HEK293 (cell line): Measurements from ENCODE around the gene DGKQ.

ENCODE experiments used
- CTCF ChIA-PET: fragments of 350-600 bp; formaldehyde crosslinking; extraction: SDS; loops from one replicate; lab custom pipeline; 2021; ENCODE audit warnings: antibody characterized with exemption; lab: Yijun Ruan, JAX
- POLR2A ChIA-PET: fragments of 300-600 bp; formaldehyde crosslinking; extraction: SDS; loops from one replicate; lab custom pipeline; 2020; ENCODE audit warnings: antibody characterized with exemption, inconsistent platforms; lab: Yijun Ruan, JAX
- H3K27ac ChIP-seq: fragments of 200-500 bp; sonication (Bioruptor generic); 2 replicates; pipeline ENCODE4 v1.5.1; 2014; ENCODE audit warnings: low read depth, low read length, control low read depth, inconsistent platforms; ENCODE audit errors: extremely low read depth
- H3K36me3 ChIP-seq, 2 experiments: fragments of 200-500 bp in 1 of 2; sonication (Bioruptor generic) in 1 of 2; 1 replicate in 1 of 2; 2 replicates in 1 of 2; pipeline ENCODE4 v1.5.1; 2014 to 2017; ENCODE audit warnings: inconsistent platforms in 2 of 2, low read length in 2 of 2; ENCODE audit not compliant: control insufficient read depth in 2 of 2, insufficient read depth in 1 of 2
- H3K4me1 ChIP-seq: fragments of 200-500 bp; sonication (Bioruptor generic); 2 replicates; pipeline ENCODE4 v1.5.1; 2014; ENCODE audit warnings: mild to moderate bottlenecking, low read length, inconsistent platforms; ENCODE audit not compliant: control insufficient read depth, insufficient read depth
- H3K4me3 ChIP-seq: 2 replicates; pipeline ENCODE4 v1.5.1; 2011; ENCODE audit warnings: low read depth, mild to moderate bottlenecking, control low read depth, low read length, moderate library complexity
- H3K9me3 ChIP-seq: fragments of 200-500 bp; sonication (Bioruptor generic); 2 replicates; pipeline ENCODE4 v1.5.1; 2014; ENCODE audit warnings: low read depth, low read length, inconsistent platforms; ENCODE audit not compliant: control insufficient read depth, insufficient read depth
- GLIS1 ChIP-seq: fragments of 450-650 bp; formaldehyde crosslinking; IDR thresholded peaks from 2 replicates; pipeline ENCODE4 v1.5.1; 2016; ENCODE audit warnings: missing biosample characterization, missing genetic modification characterization
- GLIS2 ChIP-seq: fragments of 450-650 bp; formaldehyde crosslinking; IDR thresholded peaks from 2 replicates; pipeline ENCODE4 v1.5.1; 2016; ENCODE audit warnings: missing biosample characterization, missing genetic modification characterization
- HIC1 ChIP-seq: fragments of 450-650 bp; formaldehyde crosslinking; IDR thresholded peaks from 2 replicates; pipeline ENCODE4 v1.5.1; 2016; ENCODE audit warnings: missing biosample characterization, missing genetic modification characterization
- PRDM2 ChIP-seq: fragments of 450-650 bp; formaldehyde crosslinking; IDR thresholded peaks from 2 replicates; pipeline ENCODE4 v1.5.1; 2016; ENCODE audit warnings: missing biosample characterization, missing genetic modification characterization, borderline replicate concordance
- TRIM28 ChIP-seq: IDR thresholded peaks from 2 replicates; pipeline ENCODE4 v1.6.1; 2011; ENCODE audit warnings: low read length, control low read depth, borderline replicate concordance
- ZFHX2 ChIP-seq: fragments of 450-650 bp; formaldehyde crosslinking; conservative IDR thresholded peaks from 2 replicates; pipeline ENCODE4 v1.5.1; 2016; ENCODE audit warnings: missing biosample characterization, missing genetic modification characterization
- ZNF138 ChIP-seq: fragments of 450-650 bp; formaldehyde crosslinking; IDR thresholded peaks from 2 replicates; pipeline ENCODE4 v1.5.1; 2016; ENCODE audit warnings: missing biosample characterization, missing genetic modification characterization, borderline replicate concordance
- ZNF146 ChIP-seq: fragments of 450-650 bp; formaldehyde crosslinking; IDR thresholded peaks from 2 replicates; pipeline ENCODE4 v1.5.1; 2016; ENCODE audit warnings: missing biosample characterization, missing genetic modification characterization
- ZNF221 ChIP-seq: fragments of 450-650 bp; formaldehyde crosslinking; IDR thresholded peaks from 2 replicates; pipeline ENCODE4 v1.5.1; 2017; ENCODE audit warnings: missing biosample characterization, missing genetic modification characterization, borderline replicate concordance
- ZNF404 ChIP-seq: fragments of 450-650 bp; formaldehyde crosslinking; IDR thresholded peaks from 2 replicates; pipeline ENCODE4 v1.5.1; 2017; ENCODE audit warnings: missing biosample characterization, missing genetic modification characterization
- ZNF449 ChIP-seq: fragments of 450-650 bp; formaldehyde crosslinking; IDR thresholded peaks from 2 replicates; pipeline ENCODE4 v1.5.1; 2017; ENCODE audit warnings: missing biosample characterization, mild to moderate bottlenecking, missing genetic modification characterization, moderate library complexity
- ZNF501 ChIP-seq: fragments of 450-650 bp; formaldehyde crosslinking; IDR thresholded peaks from 2 replicates; pipeline ENCODE4 v1.5.1; 2016; ENCODE audit warnings: missing biosample characterization, missing genetic modification characterization
- ZNF600 ChIP-seq: fragments of 450-650 bp; formaldehyde crosslinking; IDR thresholded peaks from 2 replicates; pipeline ENCODE4 v1.5.1; 2016; ENCODE audit warnings: missing biosample characterization, missing genetic modification characterization
- ZNF610 ChIP-seq: fragments of 450-650 bp; formaldehyde crosslinking; IDR thresholded peaks from 2 replicates; pipeline ENCODE4 v1.5.1; 2016; ENCODE audit warnings: missing biosample characterization, missing genetic modification characterization, borderline replicate concordance
- ZSCAN16 ChIP-seq: fragments of 450-650 bp; formaldehyde crosslinking; IDR thresholded peaks from 2 replicates; pipeline ENCODE4 v1.5.1; 2016; ENCODE audit warnings: missing biosample characterization, missing genetic modification characterization

Gene DGKQ

GRCh38 chr4:991451-992296, 18.3 kb upstream of the DGKQ start (continued):
- TF ChIP-seq ZNF610 (tag by site-specific recombination) = no peak
- no peak for TF ChIP-seq HIC1

- Histone ChIP-seq H3K27ac (no peak overlapping the region), H3K4me1 (no peaks in the 10 kb centered on the region), H3K36me3 (peaks cover 0 to 4% of the 10 kb centered on the region in 2 experiments; a peak in 1 of 3 replicates), H3K9me3 (no peaks in the 10 kb centered on the region), H3K4me3 (no peak overlapping the region)
- ChIA-PET CTCF (no interaction called here), POLR2A (no interaction called here)
- TF ChIP-seq GLIS2 (tag by site-specific recombination) = peak; percentile 47
- no peak for TF ChIP-seq GLIS1
- no peak for TF ChIP-seq ZSCAN16 (tag by site-specific recombination)
- TF ChIP-seq HIC1 = peak; percentile 33; the same call in 1 of the 2 replicates
- no peak for TF ChIP-seq ZNF449 (tag by site-specific recombination)
Observed at GRCh38 chr4:990746-991367, 17.5 kb upstream of the DGKQ start.

GRCh38 chr4:989722-990471, 16.5 kb upstream of the DGKQ start:
- TF ChIP-seq ZFHX2 (tag by site-specific recombination) (no peak), ZNF501 (tag by site-specific recombination) (no peak), ZNF221 (tag by site-specific recombination) (no peak), PRDM2 (tag by site-specific recombination) (no peak), ZNF600 (tag by site-specific recombination) (no peak), ZNF404 (tag by site-specific recombination) (no peak), ZNF146 (tag by site-specific recombination) (no peak), ZNF138 (tag by site-specific recombination) (no peak), TRIM28 (no peak)
- POLR2A ChIA-PET = no interaction called here
- CTCF ChIA-PET = no interaction called here
- no peak overlapping the region for H3K4me3 ChIP-seq
- no peaks in the 10 kb centered on the region for H3K4me1 ChIP-seq
- H3K36me3 ChIP-seq = peaks cover 0 to 4% of the 10 kb centered on the region in 2 experiments; a peak in 1 of 3 replicates
- no peak overlapping the region for H3K27ac ChIP-seq
- no peaks in the 10 kb centered on the region for H3K9me3 ChIP-seq
